ENCODE data around the gene CLEC16A.

CLEC16A gene

DNA sequence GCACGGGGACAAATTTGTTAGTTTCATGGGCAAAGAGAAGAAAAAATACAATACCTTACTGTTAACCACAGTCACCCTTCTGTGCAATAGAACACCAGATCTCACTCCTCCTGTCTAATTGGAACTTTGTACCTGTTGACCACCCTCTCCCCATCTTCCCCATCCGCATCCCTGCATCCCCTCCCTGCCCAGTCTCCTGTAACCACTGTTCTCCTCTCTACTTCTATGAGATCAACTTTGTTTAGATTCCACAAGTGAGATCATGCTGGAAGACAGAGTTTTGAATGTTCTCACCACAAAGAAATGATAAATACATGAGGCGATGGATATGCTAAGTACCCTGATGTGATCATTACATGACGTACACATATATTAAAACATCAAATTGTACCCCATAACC is 47.7 kb downstream of the CLEC16A start:
- no peak for FAIRE-seq
- TF ChIP-seq POLR2A (IDR thresholded peaks at IDR 0.05; ENCODE audit: low read depth, low read length), result no peak
- DNase-seq (ENCODE audit: insufficient read length, low spot score), result no peak

DNA sequence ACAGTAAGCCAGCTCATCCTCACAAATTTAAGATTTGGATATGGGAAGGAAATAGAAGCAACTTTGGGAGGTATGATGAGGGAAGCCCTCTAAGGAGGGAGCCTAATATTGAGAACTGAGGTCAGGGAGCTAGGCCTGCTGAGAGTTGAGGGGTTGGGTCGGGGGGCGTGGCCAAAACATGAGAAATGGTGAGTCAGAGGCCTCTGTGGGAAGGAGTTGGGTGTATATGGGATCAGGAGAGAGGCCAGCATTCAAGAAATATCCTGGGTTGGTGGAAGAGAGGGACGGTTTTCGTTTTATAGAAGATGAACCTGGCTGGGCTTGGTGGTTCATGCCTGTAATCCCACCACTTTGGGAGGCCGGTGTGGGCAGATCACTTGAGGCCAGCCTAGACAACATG is 48.4 kb downstream of the CLEC16A start:
- FAIRE-seq, result peak; percentile 36
- TF ChIP-seq POLR2A (IDR thresholded peaks at IDR 0.05; ENCODE audit: low read depth, low read length), result no peak
- peak; percentile 72 for DNase-seq (ENCODE audit: insufficient read length, low spot score)

DNA sequence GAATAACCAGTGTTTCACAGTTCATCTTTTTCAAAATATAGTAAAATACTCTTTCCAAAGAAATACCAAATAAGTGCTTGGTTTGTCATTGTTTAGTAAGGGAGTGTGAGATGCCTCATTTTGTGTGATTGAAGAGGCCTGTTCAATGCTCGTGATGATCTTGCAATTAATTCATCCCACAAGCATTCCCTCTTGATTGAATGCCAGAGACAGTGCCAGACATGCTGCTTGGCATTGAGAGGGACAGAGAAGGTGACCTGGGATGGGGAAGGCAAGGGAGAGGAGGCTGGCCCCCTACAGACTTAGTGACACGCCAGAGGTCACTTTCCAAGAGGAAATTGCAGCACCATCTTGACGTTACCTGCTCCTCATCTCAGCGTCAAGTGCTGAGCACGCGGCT is 49.3 kb downstream of the CLEC16A start:
- no peak for TF ChIP-seq POLR2A (IDR thresholded peaks at IDR 0.05; ENCODE audit: low read depth, low read length)
- no peak for FAIRE-seq
- DNase-seq (ENCODE audit: insufficient read length, low spot score), result no peak

DNA sequence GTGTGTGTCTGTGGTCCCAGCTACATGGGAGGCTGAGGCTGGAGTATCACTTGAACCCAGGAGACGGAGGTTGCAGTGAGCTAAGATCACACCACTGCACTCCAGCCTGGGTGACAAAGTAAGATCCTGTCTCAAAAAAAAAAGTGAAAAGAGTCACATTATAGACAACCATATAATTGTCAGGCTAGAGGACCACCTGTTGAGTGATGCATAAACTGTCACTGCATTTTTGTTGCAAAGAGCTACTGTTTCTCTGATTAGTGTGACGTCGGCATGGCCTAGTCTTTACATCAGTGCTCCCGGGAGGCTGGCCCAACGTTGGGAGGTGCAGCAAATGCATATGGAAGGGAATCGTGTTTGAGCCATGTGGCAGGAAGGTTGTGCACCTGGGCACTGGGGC is 50.2 kb downstream of the CLEC16A start:
- FAIRE-seq (no peak), DNase-seq (ENCODE audit: insufficient read length, low spot score) (no peak)

DNA sequence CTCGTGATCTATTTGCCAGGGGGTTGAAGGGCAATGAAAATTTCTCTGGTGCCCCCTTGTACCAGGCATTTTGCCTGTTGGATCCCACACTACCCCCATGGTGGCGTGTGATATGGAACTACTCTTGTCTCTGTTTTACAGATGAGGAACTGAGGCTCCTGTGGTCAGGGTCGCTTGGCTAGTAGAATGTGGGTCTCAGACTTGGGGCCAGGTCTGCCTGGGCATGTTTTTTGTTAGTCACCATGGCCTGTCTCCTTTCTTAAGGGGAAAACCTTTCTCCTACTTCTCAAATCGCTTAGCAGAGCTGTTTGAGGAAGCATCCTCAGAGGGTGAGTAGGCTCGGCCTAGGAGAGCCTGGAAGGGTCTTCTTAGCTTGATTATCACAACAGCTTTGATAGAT is 51.2 kb downstream of the CLEC16A start:
- FAIRE-seq (no peak), DNase-seq (ENCODE audit: insufficient read length, low spot score) (no peak)
- TF ChIP-seq POLR2A (IDR thresholded peaks at IDR 0.05; ENCODE audit: low read depth, low read length), result no peak

More for the DNA sequence above, 50.2 kb downstream of the CLEC16A start:
- no peak for TF ChIP-seq POLR2A (IDR thresholded peaks at IDR 0.05; ENCODE audit: low read depth, low read length)

DNA sequence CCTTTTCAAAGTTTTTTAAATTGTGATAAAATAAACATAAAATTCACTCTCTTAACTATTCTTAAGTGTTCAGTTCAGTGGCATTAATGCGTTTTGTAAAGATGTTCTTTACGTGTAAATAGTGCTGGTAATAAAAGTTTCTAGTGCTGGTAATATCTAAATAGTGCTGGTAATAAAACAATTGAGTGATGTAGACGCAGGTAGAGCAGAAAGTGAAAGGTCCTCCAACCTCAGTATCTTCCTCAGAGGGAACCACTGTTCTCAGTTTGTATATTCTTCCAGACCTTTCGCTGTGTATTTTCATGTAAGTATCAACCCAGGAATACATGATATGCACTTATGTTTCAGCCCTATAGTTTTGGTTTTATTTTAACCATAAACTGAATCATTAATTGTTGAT is 53.1 kb downstream of the CLEC16A start:
- no peak for DNase-seq (ENCODE audit: insufficient read length, low spot score)
- TF ChIP-seq POLR2A (IDR thresholded peaks at IDR 0.05; ENCODE audit: low read depth, low read length), result no peak
- no peak for FAIRE-seq

DNA sequence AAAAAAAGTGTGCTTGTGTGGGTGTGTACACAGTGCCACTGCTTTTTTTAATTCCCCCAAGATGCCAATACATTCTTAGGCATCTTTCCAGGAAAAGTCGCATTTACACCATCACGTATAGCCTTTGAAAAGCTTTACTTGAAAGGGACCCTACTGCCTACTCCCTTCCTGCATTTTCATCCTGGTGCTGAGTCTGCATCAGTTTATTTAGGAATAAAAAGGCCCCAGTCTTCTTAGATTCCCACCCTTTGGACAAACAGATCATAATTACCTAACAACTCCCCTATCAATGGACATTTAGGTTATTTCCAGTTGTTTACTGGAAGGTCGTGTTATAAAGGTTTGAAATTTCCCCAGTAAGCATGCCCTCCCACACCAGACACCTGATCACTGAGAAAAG is 54.9 kb downstream of the CLEC16A start:
- no peak for TF ChIP-seq POLR2A (IDR thresholded peaks at IDR 0.05; ENCODE audit: low read depth, low read length)
- no peak for DNase-seq (ENCODE audit: insufficient read length, low spot score)
- no peak for FAIRE-seq

DNA sequence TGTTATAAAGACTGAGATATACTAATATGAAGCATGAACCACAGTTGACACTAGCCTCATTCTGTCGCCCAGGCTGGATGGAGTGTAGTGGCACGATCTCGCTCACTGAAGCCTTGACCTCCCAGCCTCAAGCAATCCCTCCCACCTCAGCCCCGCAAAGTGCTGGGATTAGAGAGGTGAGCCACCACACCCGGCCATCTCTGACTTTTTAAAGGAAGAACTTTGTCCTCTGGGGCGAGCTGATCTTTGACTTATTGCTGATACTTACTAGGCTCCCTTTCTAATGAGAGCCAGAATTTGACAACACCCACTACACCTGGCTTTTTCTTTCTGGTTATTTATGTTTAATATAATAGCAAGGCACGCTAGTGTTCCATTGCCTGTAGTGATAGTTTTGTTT is 57.2 kb downstream of the CLEC16A start:
- no peak for DNase-seq (ENCODE audit: insufficient read length, low spot score)
- no peak for FAIRE-seq
- TF ChIP-seq POLR2A (IDR thresholded peaks at IDR 0.05; ENCODE audit: low read depth, low read length), result no peak

DNA sequence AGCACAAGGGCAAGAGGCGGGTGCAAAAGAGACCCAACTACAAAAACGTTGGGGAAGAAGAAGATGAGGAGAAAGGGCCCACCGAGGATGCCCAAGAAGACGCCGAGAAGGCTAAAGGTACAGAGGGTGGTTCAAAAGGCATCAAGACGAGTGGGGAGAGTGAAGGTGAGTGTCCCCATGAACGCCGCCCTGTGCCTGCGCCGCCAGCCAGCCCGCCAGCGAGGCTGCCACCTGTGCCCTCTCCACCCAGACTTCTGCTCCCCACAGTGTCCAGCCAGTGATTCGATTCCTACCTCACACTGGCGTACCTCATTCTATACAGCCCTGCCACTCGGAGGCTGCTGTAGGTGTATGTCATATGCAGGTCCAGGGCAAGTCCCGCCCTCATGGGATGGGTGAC is 58.8 kb downstream of the CLEC16A start:
- TF ChIP-seq POLR2A (IDR thresholded peaks at IDR 0.05; ENCODE audit: low read depth, low read length), result no peak
- FAIRE-seq (no peak), DNase-seq (ENCODE audit: insufficient read length, low spot score) (no peak)

DNA sequence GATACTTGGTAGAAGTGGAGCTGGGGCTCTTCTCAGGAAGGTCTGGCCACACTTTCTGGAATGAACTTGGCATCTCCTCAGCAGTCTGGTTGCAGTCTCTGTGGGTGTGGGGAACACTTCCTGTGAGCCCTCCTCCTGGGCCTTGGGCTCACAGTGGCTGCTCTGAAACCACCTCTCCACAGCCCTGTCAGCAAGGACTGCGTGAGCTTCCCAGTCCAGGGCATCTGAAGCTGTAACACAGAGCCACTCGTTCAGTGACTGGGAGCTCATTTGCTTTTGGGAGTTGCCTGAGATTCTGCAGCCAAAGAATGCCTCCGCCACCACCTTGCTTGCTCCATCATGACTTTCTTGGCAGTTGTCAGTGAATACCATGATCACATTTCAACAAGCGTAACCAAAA is 60.0 kb downstream of the CLEC16A start:
- FAIRE-seq, result no peak
- no peak for TF ChIP-seq POLR2A (IDR thresholded peaks at IDR 0.05; ENCODE audit: low read depth, low read length)
- no peak for DNase-seq (ENCODE audit: insufficient read length, low spot score)

DNA sequence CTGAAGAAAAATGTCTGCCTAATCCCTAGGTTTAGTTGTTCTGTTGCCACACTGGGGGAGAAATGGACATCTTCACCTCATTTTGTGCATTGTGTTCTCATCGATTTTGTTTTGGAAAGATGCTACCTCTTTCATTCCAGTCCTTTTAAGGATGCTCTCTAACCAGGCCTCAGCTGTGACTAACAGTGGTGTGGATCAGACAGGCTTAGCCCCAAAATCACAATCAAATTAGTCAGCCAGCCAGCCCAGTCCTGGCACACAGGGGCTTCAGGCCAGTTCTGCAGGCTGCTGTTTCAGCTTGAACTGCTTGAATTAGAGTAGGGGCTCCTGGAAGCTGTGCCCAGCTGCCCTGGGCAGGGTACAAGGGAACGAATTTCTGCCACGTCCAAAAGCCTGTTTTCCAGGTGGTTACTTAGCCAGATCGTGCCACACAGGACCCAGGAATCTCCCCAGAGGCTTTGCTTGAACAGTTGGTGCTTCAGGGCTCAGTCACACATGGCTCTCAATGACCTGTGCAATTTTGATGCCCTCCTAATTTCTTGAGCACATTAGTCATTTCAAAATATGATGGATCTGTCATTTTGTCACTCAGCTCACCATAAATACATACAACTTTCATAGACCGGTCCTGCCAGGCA is 60.7 kb downstream of the CLEC16A start:
- peak; percentile 33 for FAIRE-seq
- no peak for TF ChIP-seq POLR2A (IDR thresholded peaks at IDR 0.05; ENCODE audit: low read depth, low read length)
- DNase-seq (ENCODE audit: insufficient read length, low spot score), result peak; percentile 28

DNA sequence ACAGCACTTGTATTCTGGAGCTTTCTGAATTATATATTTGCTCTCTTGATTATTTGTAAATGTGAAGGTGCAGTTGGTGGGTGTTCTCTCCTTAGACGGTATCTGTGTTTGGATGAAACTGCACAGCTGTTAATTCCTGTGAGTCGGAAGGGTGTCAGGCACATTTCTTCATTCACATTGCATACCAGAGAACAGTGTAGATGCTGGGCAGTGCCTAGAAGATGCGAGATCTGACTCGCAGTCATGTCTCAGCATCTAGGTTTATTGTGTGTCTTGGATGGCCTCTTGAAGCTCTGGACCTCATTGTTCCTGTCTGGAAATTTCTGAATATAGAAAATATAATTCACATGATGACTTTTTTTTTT is 61.2 kb downstream of the CLEC16A start:
- DNase-seq (ENCODE audit: insufficient read length, low spot score), result no peak
- no peak for FAIRE-seq
- no peak for TF ChIP-seq POLR2A (IDR thresholded peaks at IDR 0.05; ENCODE audit: low read depth, low read length)

DNA sequence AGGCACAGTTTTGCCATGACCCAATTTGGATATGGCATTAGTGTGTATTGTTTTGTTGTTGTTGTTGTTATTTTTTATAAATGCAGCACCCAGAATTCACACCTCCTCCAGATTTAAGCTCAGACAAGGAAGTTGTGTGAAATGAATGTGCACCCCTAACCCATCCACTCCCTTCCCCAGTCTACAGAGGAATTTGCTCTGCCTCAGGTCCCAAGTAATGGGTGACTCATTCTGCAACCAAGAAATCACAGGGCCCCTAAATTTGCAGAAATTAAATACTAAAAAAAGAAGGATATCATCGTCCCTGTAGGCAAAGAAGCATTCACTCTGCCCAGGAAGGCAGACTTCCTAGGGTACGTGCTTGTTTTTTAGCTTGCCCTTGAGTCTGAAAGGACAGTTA is 62.3 kb downstream of the CLEC16A start:
- FAIRE-seq, result no peak
- no peak for TF ChIP-seq POLR2A (IDR thresholded peaks at IDR 0.05; ENCODE audit: low read depth, low read length)

DNA sequence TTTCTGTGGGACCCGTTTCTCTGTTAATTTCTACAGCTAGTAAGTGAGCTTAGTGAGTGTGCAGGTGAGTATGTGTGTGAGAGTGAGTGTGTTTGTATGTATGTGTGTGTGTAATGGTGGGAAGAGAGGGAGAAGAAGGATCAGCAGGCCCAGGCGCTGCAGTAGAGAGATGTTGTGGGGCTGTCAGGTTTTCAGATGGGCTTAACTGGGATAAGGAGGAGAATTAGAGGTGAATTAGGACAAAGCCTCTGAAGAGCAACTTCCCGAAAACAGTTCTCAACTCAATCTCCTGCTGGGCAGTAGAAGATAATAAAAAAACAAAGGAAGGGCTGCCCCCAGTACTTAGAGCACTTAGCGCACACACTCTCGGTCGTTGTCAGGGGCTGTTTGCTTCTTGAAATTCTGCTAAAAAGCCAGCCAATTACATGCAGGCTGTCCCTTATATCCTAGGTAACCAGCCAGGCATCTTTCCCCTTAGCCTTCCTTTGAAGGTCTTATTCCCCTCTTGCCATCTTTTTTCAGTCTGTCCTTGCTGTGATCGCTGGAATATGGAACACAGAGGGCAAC is 63.4 kb downstream of the CLEC16A start:
- FAIRE-seq, result no peak
- no peak for TF ChIP-seq POLR2A (IDR thresholded peaks at IDR 0.05; ENCODE audit: low read depth, low read length)
- no peak for DNase-seq (ENCODE audit: insufficient read length, low spot score)

More for the DNA sequence above, 62.3 kb downstream of the CLEC16A start:
- no peak for DNase-seq (ENCODE audit: insufficient read length, low spot score)

DNA sequence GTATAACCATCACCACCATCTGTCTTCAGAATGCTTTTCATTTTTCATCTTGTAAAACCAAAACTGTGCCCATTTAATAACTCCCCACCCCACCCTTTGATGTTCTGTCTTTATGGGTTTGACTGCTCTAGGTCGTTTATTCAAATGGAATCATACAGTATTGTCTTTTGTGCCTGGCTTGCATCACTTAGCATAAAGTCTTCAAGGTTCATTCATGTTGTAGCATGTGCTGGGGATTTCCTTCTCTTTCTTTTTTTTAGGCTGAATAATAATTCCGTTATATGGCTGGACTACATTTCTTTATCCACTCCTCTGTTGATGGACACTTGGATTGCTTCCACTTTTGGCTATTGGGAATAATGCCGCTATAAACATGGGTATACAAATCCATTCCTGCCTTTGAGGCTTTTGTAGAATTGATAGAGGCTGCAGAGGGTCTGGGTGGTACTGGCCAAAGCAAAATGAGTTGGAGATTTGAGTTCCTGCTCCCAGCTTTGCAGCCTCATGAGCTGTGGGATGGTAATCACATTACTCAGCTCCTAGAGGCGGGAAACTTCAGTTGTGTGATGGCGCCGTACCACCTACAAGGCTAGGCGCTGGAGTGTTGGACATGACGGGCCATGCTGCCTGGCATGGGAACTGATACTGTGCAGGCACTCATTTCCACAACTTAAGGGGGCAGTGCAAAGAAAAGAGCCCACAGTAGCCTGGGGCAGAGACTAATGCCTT is 64.8 kb downstream of the CLEC16A start:
- no peak for TF ChIP-seq POLR2A (IDR thresholded peaks at IDR 0.05; ENCODE audit: low read depth, low read length)
- no peak for DNase-seq (ENCODE audit: insufficient read length, low spot score)
- FAIRE-seq, result no peak
